C1 segment of cervical spinal cord (tissue), 14 donors: Measurements from ENCODE around the gene PLCXD1.
"Not testable (repeated sequence)": the region's sequence is repeated elsewhere in the genome, so short reads cannot be mapped to it uniquely, and the experiment has no call there.

Source experiments
- DNase-seq, 14 donors: peaks; one replicate each; lab custom pipeline; 2025; lab: John Stamatoyannopoulos, UW

PLCXD1 gene, protein sequence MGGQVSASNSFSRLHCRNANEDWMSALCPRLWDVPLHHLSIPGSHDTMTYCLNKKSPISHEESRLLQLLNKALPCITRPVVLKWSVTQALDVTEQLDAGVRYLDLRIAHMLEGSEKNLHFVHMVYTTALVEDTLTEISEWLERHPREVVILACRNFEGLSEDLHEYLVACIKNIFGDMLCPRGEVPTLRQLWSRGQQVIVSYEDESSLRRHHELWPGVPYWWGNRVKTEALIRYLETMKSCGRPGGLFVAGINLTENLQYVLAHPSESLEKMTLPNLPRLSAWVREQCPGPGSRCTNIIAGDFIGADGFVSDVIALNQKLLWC

DNA sequence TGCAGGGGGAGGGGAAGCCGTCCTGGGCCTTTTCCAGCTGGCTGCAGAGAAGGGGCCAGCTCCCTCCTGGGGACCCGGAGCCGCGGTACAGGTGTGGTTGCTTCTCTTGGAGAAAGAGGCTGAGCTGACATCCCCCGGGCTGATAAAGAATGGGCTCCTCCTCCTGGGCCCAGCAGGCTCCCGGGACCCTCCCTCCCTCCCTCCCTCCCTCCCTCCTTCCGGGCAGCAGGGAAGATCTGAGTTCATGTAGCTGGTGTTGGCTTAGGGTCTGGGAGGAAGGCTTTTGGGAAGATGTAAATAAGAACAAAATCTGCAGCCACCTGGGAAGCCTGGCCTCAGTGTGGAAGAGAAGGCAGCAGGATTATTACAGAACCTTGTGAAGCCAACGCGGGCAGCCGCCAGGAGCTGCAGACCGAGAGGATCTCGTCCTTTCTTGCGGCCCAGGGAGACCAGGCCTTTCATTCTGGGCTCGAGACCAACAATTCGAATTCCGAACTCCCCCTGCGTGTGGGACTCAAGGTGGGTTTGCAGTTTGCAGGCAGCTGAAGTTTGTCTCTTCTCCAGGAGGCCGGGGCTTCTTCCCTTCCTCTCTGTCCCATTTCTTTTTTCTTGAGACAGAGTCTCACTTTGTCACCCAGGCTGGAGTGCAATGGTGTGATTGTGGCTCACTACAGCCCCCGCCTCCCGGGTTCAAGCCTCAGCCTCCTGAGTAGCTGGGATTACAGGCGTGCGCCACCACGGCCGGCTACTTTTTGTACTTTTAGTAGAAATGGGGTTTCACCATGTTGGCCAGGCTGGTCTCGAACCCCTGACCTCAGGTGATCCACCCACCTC lies at the start of gene PLCXD1:
Gene PLCXD1, plus strand, starts transcription at position 216 of the 834 bp plus-strand sequence. CDS start 2,807 bp downstream, outside the sequence.
- DNase-seq, result no peak

DNA sequence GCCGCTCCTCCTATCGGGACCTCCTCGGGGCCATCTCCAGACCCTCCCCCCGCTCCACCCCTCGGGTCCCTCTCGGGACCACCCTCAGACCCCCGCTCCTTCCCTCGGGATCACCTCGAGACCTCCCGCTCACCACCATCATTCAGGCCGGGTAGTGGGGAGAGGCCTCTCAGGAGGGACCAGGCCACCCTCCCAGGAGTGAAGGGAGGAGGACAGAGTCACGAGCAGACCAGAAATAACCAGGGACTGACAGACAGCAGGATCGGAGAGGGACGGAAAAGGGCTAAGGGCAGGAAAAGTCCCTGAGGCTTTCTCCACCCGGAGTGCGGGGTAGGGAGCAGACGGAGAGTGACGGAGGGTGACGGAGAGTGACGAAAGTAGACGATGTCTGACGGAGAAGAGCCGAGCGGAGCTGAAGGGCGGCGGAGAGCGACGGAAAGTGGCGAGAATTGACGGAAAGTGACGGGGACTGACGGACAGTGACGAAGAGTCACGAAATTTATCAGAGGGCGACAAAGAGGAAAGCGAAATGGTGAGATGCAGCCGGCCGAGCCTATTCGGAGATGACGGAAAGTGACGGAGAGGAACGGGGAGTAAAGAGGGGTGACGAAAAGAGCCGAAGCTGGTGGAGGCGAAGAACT lies 49.4 kb upstream of the PLCXD1 start:
- not testable (repeated sequence) for DNase-seq

DNA sequence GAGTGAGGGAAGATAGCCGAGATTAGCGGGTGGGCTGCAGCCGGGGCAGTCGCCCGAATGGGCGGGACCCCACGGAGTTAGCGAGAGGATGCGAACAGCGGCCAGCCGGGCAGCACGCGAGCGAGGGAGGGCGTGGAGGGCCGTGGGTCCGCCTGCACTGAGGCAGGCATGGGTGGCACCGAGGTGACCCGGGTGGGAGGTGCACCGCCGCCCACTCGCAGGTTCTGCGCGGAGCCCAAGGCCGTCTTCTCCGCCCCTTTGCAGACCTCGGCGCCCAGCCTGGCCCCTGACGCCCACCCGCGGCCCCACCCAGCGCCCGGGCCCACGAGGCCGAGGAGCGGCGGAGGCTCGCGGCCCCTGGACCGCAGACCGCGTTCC lies 48.9 kb upstream of the PLCXD1 start:
- DNase-seq, result not testable (repeated sequence)

DNA sequence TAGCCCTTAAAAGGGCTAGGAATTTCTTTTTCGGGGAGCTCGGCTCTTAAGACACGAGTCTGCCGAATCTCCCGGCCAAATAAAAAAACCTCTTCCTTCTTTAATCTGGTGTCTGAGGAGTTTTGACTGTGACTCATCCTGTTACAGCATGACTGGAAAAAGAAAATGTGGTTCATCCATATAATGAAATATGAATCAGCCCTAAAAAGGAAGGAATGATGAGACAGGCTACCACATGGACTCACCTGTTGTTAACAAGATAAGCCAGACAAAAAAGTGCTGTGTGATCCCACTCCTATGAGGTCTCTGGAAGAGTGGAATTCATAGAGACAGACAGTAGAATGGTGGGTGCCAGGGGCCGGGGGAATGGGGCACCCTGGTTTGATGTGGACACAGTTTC lies 45.0 kb upstream of the PLCXD1 start:
- DNase-seq, result not testable (repeated sequence)

DNA sequence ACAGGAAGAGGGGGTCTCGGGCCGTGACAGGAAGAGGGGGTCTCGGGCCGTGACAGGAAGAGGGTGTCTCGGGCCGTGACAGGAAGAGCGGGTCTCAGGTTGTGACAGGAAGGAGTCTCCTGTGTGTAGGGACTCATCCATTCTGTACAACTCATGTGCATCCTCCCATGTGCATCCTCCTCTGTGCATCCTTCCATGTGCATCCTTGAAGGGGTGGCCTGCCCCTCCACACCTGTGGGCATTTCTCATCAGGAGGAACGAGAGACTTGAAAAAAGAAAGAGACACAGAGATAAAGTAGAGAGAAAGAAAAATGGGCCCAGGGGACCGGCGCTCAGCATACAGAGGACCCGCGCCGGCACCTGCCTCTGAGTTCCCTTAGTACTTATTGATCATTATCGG lies 30.2 kb upstream of the PLCXD1 start:
- no peak for DNase-seq

DNA sequence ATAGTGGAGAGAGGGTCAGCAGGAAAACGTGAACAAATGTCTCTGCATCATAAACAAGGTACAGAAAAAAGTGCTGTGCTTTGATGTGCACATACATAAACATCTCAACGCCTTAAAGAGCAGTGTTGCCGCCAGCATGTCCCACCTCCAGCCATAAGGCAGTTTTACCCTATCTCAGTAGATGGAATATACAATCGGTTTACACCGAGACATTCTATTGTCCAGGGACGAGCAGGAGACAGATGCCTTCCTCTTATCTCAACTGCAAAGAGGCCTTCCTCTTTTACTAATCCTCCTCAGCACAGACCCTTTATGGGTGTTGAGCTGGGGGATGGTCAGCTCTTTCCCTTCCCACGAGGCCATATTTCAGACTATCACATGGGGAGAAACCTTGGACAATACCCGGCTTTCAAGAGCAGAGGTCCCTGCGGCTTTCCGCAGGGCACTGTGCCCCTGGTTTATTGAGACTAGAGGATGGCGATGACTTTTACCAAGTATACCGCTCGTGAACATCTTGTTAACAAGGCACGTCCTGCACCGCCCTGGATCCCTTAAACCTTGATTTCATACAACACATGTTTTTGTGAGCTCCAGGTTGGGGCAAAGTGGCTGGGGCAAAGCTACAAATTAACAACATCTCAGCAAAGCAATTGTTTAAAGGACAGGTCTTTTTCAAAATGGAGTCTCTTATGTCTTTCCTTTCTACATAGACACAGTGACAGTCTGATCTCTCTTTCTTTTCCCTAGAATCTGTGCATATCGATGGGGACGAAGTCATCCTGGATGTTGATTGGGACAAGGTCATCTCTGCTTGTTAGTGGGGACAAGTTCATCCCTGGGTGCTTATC lies 29.6 kb upstream of the PLCXD1 start:
- not testable (repeated sequence) for DNase-seq

DNA sequence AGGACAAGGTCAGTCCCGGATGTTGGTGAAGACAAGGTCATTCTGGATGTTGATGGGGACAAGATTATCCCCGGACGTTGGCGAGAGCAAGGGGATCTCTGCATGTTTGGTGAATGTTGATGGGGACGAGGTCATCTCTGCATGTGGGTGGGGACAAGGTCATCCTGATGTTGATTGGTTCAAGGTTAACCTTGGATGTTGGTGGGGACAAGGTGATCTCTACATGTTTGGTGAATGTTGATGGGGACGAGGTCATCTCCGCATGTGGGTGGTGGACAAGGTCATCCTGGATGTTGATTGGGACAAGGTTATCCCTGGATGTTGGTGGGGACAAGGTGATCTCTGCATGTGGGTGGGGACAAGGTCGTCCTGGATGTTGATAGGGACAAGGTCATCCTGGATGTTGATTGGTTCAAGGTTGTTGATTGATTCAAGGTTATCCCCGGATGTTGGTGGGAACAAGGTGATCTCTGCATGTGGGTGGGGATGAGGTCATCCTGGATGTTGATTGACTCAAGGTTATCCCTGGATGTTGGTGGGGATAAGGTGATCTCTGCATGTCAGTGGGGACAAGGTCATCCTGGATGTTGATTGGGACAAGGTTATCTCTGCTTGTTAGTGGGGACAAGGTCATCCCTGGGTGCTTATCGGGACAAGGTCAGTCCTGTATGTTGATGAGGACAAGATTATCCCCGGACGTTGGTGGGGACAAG lies 28.8 kb upstream of the PLCXD1 start:
- DNase-seq, result no peak

DNA sequence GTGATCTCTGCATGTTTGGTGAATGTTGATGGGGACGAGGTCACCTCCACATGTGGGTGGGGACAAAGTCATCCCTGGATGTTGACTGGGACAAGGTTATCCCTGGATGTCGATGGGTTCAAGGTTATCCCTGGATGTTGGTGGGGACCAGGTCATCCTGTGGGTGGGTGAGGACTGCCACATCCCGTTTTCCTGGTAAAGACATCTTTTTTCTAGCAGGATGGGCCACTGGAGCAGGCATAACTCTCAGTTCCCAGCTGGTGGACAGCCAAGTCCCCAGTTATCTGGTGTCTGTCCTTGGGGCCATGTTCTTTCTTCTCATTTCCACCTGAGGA lies 28.3 kb upstream of the PLCXD1 start:
- DNase-seq, result no peak

DNA sequence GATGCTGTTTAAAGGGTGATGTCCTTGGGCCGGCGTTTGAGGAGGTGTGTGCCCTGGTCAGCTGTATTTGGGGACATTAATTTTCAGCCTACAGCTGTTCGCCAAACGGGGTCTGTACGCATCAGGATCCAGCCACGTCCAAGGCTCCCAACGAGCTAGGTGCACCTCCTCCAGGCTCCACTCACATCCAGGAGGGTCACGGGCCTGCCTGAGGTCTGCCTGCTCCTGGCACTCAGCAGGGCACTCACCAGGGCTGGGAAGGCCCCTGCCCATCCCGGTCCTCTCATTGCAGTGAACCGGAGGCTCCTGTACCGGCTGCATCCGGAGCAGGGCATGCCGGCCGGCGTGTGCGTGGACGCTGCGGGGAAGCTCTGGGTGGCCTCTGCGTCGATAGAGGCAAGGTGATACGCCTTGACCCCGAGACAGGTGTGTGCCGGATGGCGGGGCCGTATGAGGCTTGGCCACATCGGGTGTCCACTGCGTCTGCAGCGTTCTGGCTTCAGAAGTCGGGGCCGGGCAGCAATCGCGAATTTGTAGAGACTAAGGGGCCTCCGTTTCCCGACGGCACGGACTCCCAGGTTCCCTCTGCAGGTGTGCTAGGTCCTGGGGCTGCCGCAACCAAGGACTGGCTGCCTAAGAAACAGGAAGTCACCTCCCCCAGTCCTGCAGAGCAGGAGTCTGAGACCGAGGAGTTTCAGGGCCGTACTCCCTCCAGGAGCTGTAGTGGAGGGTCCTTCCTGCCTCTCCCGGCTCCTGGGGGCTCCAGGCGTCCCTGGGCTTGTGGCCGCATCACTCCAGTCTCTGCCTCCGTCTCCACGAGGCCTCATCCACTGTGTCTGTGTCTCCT lies 27.5 kb upstream of the PLCXD1 start:
- DNase-seq, result no peak

DNA sequence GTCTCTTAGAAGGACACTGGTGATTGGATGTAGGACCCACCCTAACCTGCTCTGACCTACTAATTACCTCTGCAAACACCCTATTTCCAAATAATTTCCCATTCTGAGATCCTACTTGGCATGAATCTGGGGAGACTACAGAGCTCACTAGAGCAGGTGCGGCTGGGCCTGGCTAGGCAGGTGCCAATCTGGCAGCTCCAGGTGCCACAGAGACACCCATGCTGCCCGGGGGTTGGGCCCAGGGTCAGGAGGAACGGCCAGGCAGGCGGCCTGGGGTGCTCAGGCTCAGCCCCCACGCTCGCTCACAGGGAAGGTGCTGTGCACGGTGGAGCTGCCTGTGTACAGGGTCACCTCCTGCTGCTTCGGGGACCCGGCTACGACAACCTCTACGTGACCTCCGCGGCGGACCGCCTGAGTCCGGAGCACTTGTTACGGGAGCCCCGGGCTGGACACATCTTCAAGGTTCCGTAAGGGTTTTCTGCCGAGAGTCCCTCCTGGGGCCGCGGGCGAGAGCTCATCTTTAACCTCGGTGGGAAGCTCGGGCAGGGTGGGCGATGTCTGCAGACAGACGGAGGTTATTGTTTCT lies 26.5 kb upstream of the PLCXD1 start:
- DNase-seq, result no peak

DNA sequence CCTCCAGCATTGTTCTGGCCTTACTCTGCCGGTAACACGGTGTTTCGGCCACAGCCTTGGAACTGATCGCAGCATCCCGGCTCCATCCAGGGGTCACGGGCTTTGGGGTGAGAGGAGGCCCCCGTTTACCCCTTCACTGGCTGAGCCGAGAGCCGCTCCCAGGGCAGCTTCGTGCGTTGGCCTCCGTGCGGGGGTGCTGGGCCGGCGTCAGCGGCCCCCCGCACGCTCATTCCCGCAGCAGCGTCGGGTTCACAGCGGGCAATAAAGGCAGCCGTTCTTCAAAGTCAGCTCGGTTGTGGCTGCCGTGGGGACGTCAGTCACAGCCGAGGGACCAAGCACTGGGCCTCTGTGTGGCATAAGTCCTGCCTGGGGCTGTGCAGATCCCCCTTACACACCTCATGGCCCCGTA lies 25.3 kb upstream of the PLCXD1 start:
- DNase-seq, result no peak

DNA sequence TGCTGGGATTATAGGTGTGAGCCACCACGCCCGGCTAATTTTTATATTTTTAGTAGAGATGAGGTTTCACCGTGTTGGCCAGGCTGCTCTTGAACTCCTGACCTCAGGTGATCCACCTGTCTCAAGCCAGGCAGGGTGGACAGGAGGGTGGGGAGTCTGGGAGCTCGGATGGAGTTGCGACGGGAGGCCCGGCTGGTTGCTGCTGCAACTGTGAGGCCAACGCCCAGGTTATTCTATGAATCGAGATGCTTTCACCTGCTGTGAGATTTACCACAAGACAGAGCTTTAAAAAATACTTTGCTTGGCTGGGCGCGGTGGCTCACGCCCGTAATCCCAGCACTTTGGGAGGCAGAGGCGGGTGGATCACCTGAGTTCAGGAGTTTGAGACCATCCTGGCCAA lies 24.1 kb upstream of the PLCXD1 start:
- not testable (repeated sequence) for DNase-seq

DNA sequence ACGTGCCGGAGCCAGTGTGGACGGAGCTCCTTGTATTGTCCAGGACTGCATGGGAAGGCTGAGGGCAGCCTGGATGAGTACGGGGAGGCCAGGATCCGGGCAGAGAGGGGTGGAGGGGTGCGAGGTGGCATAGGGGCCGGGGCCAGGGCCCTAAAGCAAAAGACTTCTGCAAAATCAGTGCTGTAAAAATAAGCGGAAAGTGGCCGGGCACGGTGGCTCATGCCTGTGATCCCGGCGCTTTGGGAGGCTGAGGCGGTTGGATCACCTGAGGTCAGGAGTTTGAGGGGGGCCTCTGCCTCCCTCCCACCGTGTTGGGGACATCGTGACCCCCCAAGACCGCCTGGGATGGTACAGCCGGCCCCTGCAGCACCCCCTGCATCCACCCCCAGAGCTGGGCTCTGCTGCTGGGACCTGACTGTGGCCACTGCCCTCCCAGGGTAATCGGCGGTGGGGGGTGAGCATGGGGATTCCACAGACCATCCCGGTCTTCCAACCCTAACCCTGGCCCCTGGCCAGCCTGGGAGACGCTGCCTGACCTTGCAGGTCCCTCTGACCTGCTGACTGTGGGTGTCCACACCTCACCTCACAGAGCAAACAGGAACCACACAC lies 23.4 kb upstream of the PLCXD1 start:
- no peak for DNase-seq

DNA sequence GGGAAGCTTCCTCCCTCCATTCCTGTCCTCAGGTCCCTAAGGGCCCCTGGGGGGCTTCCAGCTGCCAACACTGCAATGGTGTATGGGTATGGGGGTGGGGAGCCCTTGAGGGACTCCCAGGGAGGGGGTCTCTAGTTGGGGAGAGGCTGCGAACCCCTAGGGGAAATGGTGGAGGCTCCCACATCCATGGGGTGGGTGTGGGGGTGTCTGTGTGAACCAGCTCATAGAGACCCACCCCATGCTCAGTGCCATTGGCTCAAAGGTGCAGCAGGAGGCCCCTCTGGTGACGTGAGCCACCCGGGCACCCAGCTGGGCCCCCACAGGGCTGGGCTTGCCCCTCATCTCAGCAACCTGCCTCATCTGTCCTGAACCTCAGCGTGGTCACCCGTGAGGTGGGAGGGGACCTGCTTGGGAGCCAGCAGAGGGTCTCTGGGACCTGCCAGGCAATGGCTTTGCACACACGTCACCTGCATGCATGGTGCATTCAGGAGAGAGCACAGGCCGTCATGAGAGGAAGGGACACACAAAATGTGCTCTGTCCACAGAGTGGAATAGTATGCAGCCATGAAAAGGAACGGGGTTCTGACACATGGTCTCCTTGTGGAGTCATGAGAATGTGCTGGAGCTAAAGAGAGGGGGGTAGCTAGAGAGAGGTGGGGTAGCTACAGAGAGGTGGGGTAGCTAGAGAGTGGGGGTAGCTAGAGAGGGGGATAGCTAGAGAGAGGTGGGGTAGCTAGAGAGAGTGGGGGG lies 22.7 kb upstream of the PLCXD1 start:
- no peak for DNase-seq

DNA sequence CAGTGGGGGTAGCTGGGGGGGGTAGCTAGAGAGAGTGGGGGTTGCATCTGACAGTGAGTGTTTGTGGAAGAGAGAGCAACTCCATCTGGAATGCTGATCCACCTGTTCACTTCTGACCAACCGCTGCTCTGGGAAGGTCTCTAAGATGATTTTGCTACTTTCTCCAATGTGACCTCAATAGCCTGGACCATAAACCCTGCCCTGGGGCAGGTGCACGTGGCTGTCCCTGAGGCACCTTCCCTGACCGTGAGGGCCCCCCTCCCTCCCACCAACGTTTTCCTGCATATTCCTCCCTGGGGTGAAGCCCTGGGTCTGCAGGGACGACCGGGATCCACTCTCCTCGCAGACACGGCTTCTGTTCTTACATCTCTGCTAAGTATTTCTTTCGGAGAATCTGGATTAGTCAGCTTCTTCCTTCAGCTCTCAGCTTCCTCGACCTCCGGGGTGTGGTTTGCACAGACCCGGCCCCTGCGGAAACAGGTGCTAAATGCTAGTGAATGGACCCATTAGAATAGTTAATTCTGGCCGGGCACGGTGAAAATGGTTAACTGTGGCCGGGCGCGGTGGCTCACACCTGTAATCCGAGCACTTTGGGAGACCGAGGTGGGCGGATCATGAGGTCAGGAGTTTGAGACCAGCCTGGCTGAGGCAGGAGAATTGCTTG lies 21.4 kb upstream of the PLCXD1 start:
- no peak for DNase-seq

DNA sequence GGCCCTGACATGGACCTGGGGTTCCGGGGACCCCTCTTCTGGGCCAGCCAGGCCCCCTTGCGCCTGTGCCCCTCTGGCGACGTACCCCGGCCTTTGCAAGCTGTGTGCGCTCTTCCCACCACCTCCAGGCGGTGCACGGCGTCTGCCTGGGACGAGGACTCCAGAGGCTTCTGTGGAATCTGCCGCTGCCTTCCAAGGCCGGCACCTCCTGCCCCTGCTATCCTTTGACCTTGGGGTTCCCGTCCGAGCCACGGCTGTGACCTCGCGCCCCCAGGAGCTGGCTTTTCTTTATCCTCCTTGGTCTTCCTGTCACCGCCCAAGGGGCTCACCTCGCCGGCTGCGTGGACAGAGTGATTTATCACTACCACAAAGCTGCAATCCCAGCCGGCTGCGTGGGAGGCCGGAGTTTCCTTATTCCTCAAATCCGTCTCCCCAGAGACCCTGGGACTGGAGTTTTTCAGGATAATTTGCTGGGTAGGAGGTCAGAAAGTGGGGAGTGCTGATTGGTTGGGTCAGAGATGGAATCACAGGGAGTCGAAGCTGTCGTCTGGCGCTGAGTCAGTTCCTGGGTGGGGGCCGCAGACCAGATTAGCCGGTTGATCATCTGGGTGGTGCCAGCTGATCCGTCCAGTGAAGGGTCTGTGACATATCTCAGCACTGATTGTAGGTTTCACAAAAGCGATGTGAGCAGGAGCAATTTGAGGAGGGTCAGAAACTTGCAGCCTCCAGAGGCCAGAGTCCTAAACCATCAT lies 19.8 kb upstream of the PLCXD1 start:
- no peak for DNase-seq

DNA sequence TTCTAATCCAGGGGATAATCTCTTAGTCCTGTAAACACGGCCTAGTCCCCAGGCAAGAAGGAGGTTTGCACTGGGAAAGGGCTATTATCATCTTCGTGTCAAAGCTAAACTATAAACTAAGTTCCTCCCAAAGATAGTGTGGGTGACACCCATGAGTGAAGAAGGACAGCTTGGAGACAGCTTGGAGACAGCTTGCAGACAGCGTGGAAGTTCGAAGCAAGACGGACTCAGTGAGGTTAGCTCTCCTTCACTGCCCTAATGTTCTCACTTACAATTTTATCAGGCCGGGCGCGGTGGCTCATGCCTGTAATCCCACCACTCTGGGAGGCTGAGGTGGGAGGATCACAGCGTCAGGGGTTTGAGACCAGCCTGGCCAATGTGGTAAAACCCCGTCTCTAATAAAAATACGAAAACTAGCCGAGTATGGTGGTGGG lies 19.2 kb upstream of the PLCXD1 start:
- DNase-seq, result no peak
